Iris pigment epithelial cell (primary cell): ENCODE results near the gene TOP1.
"Not testable (repeated sequence)": the region's sequence is repeated elsewhere in the genome, so short reads cannot be mapped to it uniquely, and the experiment has no call there.

ENCODE experiments used
- DNase-seq: peaks from one replicate; pipeline ENCODE4 v3.0.0-alpha.2; 2011; ENCODE audit warnings: low read depth

TOP1 gene

GRCh38 chr20:41095110-41095969 lies 66.7 kb downstream of the TOP1 start:
- peak; percentile 55 for DNase-seq

- DNase-seq = peak; percentile 72
Observed at GRCh38 chr20:41098703-41099250, 70.2 kb downstream of the TOP1 start.

- DNase-seq = peak; percentile 19
Observed at GRCh38 chr20:41100001-41100480, 71.4 kb downstream of the TOP1 start.

DNA sequence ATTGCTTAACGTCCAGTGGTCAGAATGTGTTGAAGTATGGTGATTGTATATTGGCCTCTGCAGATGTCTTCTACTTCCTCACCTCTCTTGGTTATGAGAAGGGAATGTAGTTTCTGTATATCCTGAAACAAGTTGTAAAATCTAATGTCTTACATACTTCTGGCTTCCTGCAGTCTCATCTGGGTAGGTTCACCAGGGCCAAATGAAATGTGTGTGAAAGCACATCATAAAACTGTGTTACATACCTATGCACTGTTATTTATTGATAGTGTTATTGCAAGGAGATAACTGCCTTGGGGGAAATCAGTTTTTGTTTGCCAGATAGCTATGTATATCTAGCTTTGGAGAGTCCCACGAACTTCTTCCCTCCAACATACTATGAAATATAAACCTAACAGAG lies 73.0 kb downstream of the TOP1 start:
- DNase-seq = no peak

- no peak for DNase-seq
Observed at GRCh38 chr20:41108531-41108930, 79.9 kb downstream of the TOP1 start.

DNA sequence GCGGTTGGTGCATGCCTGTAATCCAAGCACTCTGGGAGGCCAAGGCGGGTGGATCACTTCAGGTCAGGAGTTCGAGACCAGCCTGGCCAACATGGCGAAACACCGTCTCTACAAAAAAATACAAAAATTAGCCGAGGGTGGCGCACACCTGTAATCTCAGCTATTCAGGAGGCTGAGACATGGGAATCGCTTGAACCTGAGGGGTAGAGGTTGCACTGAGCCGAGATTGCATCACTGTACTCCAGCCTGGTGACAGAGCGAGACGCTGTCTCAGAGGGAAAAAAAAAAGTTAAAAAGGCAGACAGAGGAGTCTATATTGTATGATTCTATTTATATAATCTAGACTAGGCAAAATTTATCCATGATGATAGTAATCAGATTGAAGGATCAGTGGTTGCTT lies 81.4 kb downstream of the TOP1 start:
- DNase-seq = no peak

DNA sequence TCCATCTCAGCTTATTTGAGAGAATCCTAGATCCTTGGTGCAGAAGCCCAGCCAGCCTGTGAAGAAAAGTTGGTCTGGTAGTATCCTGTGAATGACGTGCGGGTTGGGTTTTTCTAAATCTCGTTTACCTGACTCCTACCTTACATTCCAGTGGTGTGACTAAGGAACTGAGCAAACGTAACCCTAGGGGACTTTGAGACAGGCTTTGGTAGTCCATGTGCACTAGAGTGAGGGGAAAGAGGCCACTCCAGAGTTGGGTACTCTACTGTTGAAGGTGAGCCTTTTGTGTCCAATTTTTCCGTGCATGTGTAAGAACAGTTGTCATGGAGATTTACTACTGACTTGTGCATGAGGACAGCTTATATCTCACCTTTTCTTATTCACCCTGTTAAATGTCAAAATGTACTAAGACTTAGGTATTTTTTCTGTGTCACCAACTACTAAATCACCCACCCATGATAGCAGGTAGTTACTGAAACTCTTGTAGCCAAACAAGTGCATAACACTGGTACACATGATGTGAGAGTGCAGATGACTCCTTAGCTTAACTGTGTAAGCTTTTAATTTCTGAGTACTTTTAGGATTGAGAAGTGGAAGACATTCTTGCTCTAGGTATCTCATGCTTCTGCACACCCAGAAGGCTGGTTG lies 82.4 kb downstream of the TOP1 start:
- DNase-seq = no peak

DNA sequence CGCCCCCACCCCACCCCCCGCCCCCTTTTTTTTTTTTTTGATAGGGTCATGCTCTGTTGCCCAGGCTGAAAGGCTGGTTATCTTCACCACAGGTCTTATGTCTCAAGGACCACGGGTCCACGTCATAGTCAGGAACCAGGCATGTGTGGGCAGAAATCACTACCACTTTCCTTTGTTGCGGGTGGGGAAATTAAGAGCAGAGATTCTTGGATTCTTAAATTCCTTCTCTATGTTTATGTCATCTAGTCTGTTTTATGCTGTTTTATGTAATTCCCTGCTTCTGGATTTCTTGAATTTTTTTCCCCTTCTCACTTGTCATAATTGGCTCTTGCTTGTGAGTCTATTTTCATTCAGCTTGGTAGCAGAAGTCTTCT lies 82.9 kb downstream of the TOP1 start:
- no peak for DNase-seq

DNA sequence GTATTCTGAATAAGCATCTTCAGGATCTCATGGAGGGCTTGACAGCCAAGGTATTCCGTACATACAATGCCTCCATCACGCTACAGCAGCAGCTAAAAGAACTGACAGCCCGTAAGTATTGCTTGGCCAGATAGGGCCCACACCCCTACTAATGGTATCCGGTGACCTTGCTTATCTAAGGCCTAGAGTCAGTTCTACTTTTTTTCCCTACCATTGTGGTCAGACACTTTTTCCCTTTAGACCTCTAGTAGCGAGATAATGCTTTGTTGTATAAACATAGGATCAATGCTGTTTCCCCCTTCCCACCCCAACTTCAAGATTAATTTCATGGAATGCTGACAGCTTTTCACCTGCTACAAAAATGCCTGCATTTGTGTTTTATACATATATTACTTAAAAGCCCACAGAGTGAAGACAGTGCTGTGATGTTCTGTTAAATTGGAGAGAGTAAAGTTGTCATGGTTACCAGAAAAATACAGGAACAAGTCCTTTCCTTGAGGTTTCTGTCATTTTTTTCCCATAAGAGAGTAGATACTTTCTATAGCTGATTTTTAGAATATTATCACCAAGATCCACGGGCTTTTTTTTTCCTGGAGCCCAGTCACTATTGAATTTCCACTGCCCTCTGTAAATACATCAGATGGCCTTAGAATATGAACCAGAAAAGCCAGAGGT lies 87.8 kb downstream of the TOP1 start:
- no peak for DNase-seq

GRCh38 chr20:41118159-41118558 lies 89.5 kb downstream of the TOP1 start:
- not testable (repeated sequence) for DNase-seq

- DNase-seq = peak; percentile 49
Observed at GRCh38 chr20:41118632-41119031, 90.0 kb downstream of the TOP1 start.

- DNase-seq = no peak
Observed at GRCh38 chr20:41119614-41120561, 91.3 kb downstream of the TOP1 start.

DNA sequence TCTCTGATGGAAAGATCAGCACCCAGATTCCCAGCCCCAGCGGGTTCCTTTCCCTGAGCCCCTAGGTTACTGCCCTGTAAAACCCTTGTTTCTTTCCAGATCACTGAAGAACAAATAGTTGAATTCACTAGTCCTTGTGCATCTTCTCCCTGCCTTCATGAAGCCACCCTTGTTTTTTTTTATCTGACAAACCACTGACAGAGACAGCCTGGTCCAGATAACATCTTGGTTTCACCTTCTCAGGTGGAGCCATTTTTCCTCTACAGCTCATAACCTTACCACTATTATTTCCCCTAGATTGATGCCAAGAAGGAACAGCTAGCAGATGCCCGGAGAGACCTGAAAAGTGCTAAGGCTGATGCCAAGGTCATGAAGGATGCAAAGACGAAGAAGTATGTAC lies 92.8 kb downstream of the TOP1 start:
- no peak for DNase-seq

DNA sequence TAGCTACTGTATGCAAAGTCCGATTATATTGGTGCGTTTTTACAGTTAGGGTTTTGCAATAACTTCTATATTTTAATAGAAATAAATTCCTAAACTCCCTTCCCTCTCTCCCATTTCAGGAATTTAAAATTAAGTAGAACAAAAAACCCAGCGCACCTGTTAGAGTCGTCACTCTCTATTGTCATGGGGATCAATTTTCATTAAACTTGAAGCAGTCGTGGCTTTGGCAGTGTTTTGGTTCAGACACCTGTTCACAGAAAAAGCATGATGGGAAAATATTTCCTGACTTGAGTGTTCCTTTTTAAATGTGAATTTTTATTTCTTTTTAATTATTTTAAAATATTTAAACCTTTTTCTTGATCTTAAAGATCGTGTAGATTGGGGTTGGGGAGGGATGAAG lies 95.0 kb downstream of the TOP1 start:
- DNase-seq = no peak

GRCh38 chr20:41124451-41125094 lies 96.0 kb downstream of the TOP1 start:
- no peak for DNase-seq

DNA sequence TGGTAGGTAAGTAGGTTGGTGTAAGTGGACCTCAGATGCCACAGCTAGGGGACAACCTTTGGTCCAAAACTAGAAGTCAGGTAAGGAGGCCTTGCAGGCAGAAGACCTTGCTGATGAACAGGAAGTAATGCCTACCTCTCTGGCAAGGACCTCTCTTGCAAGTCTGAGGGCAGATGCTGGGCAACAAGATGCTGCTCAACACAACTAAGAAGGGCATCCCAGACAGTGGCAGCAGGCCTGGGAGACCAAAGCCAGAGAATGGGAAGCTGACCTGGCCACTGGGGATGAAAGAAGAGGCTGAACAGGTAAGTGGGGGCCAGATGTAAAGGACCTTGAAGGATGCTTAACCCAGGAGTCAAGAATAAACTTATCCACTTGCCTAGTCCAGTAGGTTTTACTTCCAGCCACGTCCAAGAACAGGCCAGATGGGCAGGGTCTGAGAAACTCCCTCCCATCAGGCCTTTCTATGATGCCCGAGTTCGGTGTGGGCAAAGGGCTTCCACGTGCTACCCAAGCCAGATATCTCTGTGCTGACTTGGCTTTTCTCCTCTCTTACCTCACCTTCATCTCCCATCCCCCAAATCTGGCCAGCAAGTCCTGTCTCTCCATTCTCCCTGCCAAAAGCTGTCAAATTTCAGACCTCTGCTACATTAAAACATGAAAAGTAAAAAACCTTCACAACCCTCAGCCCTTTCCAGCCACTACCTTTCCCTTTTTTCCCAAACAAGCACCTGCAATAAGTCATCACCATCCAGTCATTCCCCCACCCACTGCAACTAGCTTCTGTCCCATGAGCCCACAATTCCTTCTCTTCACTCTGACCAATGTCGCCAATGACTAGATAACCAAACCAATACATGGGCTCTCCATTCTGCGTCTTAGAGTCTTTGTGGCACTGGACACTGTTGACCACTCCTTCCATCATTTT lies 97.2 kb downstream of the TOP1 start:
- no peak for DNase-seq

DNA sequence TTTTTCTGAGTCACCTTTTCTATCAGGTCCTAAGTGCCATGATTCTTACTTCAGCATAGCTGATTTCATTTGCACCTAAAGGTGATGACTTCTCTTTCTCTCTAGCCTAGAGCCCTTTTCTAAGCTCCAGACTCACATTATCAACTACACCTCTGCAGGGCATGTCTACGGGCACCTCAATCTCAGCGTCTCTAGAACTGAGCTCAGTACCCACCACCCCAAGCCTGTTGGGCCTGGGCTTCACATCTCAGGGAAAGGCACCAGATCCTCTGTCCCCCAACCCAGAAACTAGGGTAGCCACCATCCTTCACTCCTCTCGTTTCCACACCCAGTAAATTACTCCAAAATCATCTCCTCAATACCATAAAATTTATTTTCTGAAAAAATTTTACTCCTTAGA lies 98.1 kb downstream of the TOP1 start:
- DNase-seq = no peak

- not testable (repeated sequence) for DNase-seq
Observed at GRCh38 chr20:41128317-41128716, 99.7 kb downstream of the TOP1 start.

DNA sequence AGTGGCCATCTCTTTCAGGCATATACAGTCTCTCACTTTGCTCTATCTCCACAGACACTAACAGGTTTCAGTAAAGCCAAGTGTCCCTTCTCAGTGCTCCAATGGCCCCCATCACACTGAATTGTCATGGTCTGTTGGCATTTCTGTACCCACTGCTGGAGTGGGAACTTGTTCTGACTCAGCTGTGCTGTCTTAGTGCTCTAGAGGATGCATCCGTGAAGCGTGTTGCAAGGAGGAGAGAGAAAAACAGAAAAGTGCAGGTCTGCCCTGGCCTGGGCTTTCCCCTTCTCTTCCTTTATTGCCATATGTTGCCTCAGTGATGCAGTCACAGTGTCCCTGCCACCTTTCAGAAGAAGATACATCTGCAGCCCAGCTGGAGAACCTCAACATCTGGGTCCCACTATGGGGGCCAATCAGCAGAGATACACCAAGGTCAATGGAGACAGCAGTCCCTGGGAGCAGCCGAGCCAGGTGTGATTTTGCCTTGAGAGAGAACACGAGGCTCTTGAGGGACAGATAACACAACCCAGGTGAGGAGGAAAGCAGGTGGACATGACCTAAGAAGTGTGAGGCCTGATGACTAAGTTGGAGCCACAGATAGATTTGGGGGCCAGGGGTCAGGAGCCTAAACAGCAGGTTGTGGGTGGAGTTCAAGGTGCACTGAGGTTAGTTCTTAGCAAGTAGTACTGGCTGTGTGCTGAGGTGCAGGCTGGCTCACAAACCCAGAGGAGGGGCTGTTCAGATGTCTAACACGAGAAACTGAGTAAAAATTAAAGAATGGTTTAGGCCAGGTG lies 103.2 kb downstream of the TOP1 start:
- no peak for DNase-seq
